ENCODE results near the gene AURKA. TPM values are rescaled to one million over a fixed set of nuclear protein-coding genes. Genes with fewer than 3 reads are reported as not detected.

The AURKA gene
- total RNA-seq, 1 donor from 2014 or later, result 7.0 TPM

- ATAC-seq, result no peak
- no peak for DNase-seq
- intact Hi-C loops (cut with micrococcal nuclease), result no loop called here
Measured at GRCh38 chr20:56368351-56369134, 23.5 kb downstream of the AURKA start.

- DNase-seq (no peak), ATAC-seq (no peak)
- intact Hi-C loops (cut with micrococcal nuclease), result no loop called here
Measured at GRCh38 chr20:56363491-56363890, 28.5 kb downstream of the AURKA start.

GRCh38 chr20:56362833-56363413 is 29.1 kb downstream of the AURKA start:
- intact Hi-C loops (cut with micrococcal nuclease), result no loop called here
- DNase-seq (no peak), ATAC-seq (no peak)

- intact Hi-C loops (cut with micrococcal nuclease), result no loop called here
- ATAC-seq, result no peak
- no peak for DNase-seq
Measured at GRCh38 chr20:56361900-56362299, 30.1 kb downstream of the AURKA start.

- intact Hi-C loops (cut with micrococcal nuclease), result no loop called here
- DNase-seq (no peak), ATAC-seq (no peak)
Measured at GRCh38 chr20:56360908-56361205, 31.2 kb downstream of the AURKA start.

GRCh38 chr20:56360133-56360907 is 31.7 kb downstream of the AURKA start:
- DNase-seq (peak; percentile 37), ATAC-seq (peak; percentile 4)
- intact Hi-C loops (cut with micrococcal nuclease), result no loop called here

GRCh38 chr20:56359212-56360132 is 32.5 kb downstream of the AURKA start:
- peak; percentile 70 for DNase-seq

GRCh38 chr20:56358600-56359211 is 33.3 kb downstream of the AURKA start, which contains the start of gene FAM210B:
Gene FAM210B (plus strand): TSS chr20:56358974. CDS start chr20:56359006, 32 bp downstream.
- DNase-seq (peak; percentile 95), ATAC-seq (peak; percentile 97)
- intact Hi-C loops (cut with micrococcal nuclease), result no loop called here

More at GRCh38 chr20:56359212-56360132, 32.5 kb downstream of the AURKA start:
- ATAC-seq, result peak; percentile 66
- intact Hi-C loops (cut with micrococcal nuclease), result no loop called here

GRCh38 chr20:56358070-56358469 is 33.9 kb downstream of the AURKA start:
- no peak for DNase-seq
- ATAC-seq, result no peak
- intact Hi-C loops (cut with micrococcal nuclease), result no loop called here

GRCh38 chr20:56353356-56353755 is 38.7 kb downstream of the AURKA start:
- ATAC-seq, result no peak
- DNase-seq, result no peak
- intact Hi-C loops (cut with micrococcal nuclease), result no loop called here

GRCh38 chr20:56352345-56353055 is 39.5 kb downstream of the AURKA start:
- intact Hi-C loops (cut with micrococcal nuclease), result no loop called here
- no peak for DNase-seq
- no peak for ATAC-seq

GRCh38 chr20:56350842-56351241 is 41.2 kb downstream of the AURKA start:
- intact Hi-C loops (cut with micrococcal nuclease), result no loop called here
- ATAC-seq, result no peak
- DNase-seq, result no peak

- ATAC-seq, result no peak
- intact Hi-C loops (cut with micrococcal nuclease), result no loop called here
- DNase-seq, result no peak
Measured at GRCh38 chr20:56348746-56349145, 43.3 kb downstream of the AURKA start.

GRCh38 chr20:56348305-56348693 is 43.7 kb downstream of the AURKA start:
- intact Hi-C loops (cut with micrococcal nuclease), result no loop called here
- ATAC-seq, result no peak
- no peak for DNase-seq

- no peak for ATAC-seq
- intact Hi-C loops (cut with micrococcal nuclease), result no loop called here
- no peak for DNase-seq
Measured at GRCh38 chr20:56347628-56348304, 44.2 kb downstream of the AURKA start.

GRCh38 chr20:56345911-56346310 is 46.1 kb downstream of the AURKA start:
- DNase-seq (no peak), ATAC-seq (no peak)
- intact Hi-C loops (cut with micrococcal nuclease), result no loop called here

GRCh38 chr20:56343861-56344381 is 48.1 kb downstream of the AURKA start:
- ATAC-seq, result peak; percentile 52
- intact Hi-C loops (cut with micrococcal nuclease), result no loop called here
- DNase-seq, result peak; percentile 57
